ENCODE measurements around the gene HSBP1L1.

- TF ChIP-seq POLR2A (IDR thresholded peaks at IDR 0.05) = no peak
- no peak for TF ChIP-seq CTCF (IDR thresholded peaks at IDR 0.05)
Measured at GRCh38 chr18:79973517-79973916, 9.1 kb downstream of the HSBP1L1 start.
